DOHH2 (cell line): ENCODE results near the gene MSS51.

Experiments
- H3F3A ChIP-seq: fragments of 200-600 bp; sonication (generic), shearing (Covaris generic); 2 replicates; pipeline ENCODE4 v1.6.0; 2016; ENCODE audit warnings: antibody characterized with exemption, mild to moderate bottlenecking; ENCODE audit not compliant: control insufficient read depth, insufficient read depth
- H3K27ac ChIP-seq: fragments of 200-600 bp; sonication (generic); 2 replicates; pipeline ENCODE4 v1.5.1; 2014; ENCODE audit warnings: low read depth, mild to moderate bottlenecking, low read length, moderate library complexity
- H3K27me3 ChIP-seq: fragments of 200-600 bp; sonication (generic); 2 replicates; pipeline ENCODE4 v1.6.1; 2014; ENCODE audit warnings: mild to moderate bottlenecking, low read length, mixed read lengths; ENCODE audit not compliant: control insufficient read depth
- H3K36me3 ChIP-seq: fragments of 200-600 bp; sonication (generic); 2 replicates; pipeline ENCODE4 v1.6.1; 2014; ENCODE audit warnings: mild to moderate bottlenecking, low read length, moderate library complexity, mixed read lengths; ENCODE audit not compliant: control insufficient read depth
- H3K4me1 ChIP-seq: fragments of 200-600 bp; sonication (generic); 2 replicates; pipeline ENCODE4 v1.6.1; 2014; ENCODE audit warnings: mild to moderate bottlenecking, low read length, mixed read lengths; ENCODE audit not compliant: control insufficient read depth
- H3K4me2 ChIP-seq: fragments of 200-600 bp; sonication (generic); 2 replicates; pipeline ENCODE4 v1.6.0; 2014; ENCODE audit warnings: mild to moderate bottlenecking, low read length, moderate library complexity
- H3K4me3 ChIP-seq: fragments of 200-600 bp; sonication (generic); 2 replicates; pipeline ENCODE4 v1.5.1; 2014; ENCODE audit warnings: mild to moderate bottlenecking, low read length, mixed read lengths
- H3K79me2 ChIP-seq: fragments of 200-600 bp; sonication (generic); 2 replicates; pipeline ENCODE4 v1.6.1; 2014; ENCODE audit warnings: mild to moderate bottlenecking, low read length, mixed read lengths; ENCODE audit not compliant: control insufficient read depth
- H3K9me2 ChIP-seq: fragments of 200-600 bp; sonication (generic); replicated peaks from 2 replicates; pipeline ENCODE4 v1.6.1; 2014; ENCODE audit warnings: mild to moderate bottlenecking, low read length, mixed read lengths; ENCODE audit not compliant: control insufficient read depth
- H3K9me3 ChIP-seq: fragments of 200-600 bp; sonication (generic); 2 replicates; pipeline ENCODE4 v1.6.1; 2014; ENCODE audit warnings: antibody characterized with exemption, low read length, mixed read lengths; ENCODE audit not compliant: control insufficient read depth, insufficient read depth
- H4K20me1 ChIP-seq: fragments of 200-600 bp; sonication (generic); 2 replicates; pipeline ENCODE4 v1.6.0; 2014; ENCODE audit warnings: low read depth, mild to moderate bottlenecking, antibody characterized with exemption, low read length, moderate library complexity; ENCODE audit not compliant: control insufficient read depth, insufficient read depth
- EZH2phosphoT487 ChIP-seq: fragments of 200-600 bp; sonication (generic); IDR thresholded peaks from 2 replicates; pipeline ENCODE4 v1.6.1; 2017; ENCODE audit warnings: borderline replicate concordance, mild to moderate bottlenecking, antibody characterized with exemption, low read length, moderate library complexity, mixed read lengths
- TF ChIP-seq, protein P1 (sequence below): fragments of 200-600 bp; sonication (generic); IDR thresholded peaks from one replicate; pipeline ENCODE4 v1.5.1; 2014; ENCODE audit warnings: antibody characterized with exemption, mild to moderate bottlenecking, low read depth, low read length; ENCODE audit not compliant: poor library complexity, severe bottlenecking

MSS51 gene

DNA sequence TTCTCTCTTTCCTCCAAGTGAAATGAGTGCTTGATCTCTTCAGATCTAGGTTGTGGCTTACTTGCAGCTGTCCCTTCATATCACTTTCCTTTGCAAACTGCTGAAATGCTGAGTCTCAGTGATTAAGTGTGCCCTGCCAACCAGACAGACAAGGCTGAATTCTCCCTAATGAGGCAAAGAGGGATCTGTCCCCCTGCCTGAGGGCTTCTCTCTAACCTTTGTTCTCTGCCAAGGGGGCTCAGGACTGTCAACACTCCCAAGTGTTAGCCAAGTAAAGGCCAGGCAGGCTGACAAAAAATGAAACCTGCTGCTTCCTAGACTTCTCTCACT, at the start of gene MSS51:
Gene MSS51 (minus strand): TSS at position 24 of the 330 bp plus-strand sequence. CDS start 5,277 bp downstream, outside the sequence.
- no peaks in the 10 kb centered on the region for H4K20me1 ChIP-seq
- H3K9me2 ChIP-seq = no peaks in the 10 kb centered on the region
- H3F3A ChIP-seq = no peaks in the 10 kb centered on the region
- TF ChIP-seq, protein P1, sequence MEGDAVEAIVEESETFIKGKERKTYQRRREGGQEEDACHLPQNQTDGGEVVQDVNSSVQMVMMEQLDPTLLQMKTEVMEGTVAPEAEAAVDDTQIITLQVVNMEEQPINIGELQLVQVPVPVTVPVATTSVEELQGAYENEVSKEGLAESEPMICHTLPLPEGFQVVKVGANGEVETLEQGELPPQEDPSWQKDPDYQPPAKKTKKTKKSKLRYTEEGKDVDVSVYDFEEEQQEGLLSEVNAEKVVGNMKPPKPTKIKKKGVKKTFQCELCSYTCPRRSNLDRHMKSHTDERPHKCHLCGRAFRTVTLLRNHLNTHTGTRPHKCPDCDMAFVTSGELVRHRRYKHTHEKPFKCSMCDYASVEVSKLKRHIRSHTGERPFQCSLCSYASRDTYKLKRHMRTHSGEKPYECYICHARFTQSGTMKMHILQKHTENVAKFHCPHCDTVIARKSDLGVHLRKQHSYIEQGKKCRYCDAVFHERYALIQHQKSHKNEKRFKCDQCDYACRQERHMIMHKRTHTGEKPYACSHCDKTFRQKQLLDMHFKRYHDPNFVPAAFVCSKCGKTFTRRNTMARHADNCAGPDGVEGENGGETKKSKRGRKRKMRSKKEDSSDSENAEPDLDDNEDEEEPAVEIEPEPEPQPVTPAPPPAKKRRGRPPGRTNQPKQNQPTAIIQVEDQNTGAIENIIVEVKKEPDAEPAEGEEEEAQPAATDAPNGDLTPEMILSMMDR = no peak
- TF ChIP-seq EZH2phosphoT487 = no peak
- no peak within 1 kb of the TSS for H3K4me3 ChIP-seq
- peaks cover 17% of the 10 kb centered on the region for H3K36me3 ChIP-seq
- H3K27ac ChIP-seq = no peak within 1 kb of the TSS
- no peaks in the 10 kb centered on the region for H3K4me1 ChIP-seq
- no peaks in the 10 kb centered on the region for H3K79me2 ChIP-seq
- no peaks in the 10 kb centered on the region for H3K9me3 ChIP-seq
- no peaks in the 10 kb centered on the region for H3K27me3 ChIP-seq
- no peak within 1 kb of the TSS for H3K4me2 ChIP-seq

DNA sequence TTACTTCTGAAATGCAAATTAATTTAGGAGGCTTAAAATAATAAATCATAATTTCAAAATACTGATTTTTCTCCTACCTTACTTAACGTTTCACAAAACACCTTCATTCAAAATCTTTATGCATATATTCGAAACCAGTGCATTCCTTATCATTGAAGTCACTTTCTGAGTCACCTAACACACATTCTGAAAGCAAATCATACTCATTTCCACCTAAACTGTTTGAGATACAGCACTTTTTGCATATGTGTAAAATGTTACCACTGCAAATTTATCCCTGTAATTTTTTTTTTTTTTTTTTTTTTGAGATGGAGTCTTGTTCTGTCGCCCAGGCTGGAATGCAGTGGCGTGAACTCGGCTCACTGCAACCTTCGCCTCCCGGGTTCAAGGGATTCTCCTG, 46.8 kb upstream of the MSS51 start:
- H3K79me2 ChIP-seq = peaks cover 49% of the 10 kb centered on the region
- H3K9me2 ChIP-seq = no peaks in the 10 kb centered on the region
- no peak overlapping the region for H3K4me3 ChIP-seq
- TF ChIP-seq EZH2phosphoT487 = no peak
- TF ChIP-seq, protein P1 = no peak
- H3F3A ChIP-seq = peaks cover 6% of the 10 kb centered on the region; the same call in 1 of the 2 replicates
- H3K9me3 ChIP-seq = no peaks in the 10 kb centered on the region
- H3K4me2 ChIP-seq = no peak overlapping the region
- H3K27me3 ChIP-seq = no peaks in the 10 kb centered on the region
- no peak overlapping the region for H3K27ac ChIP-seq
- no peaks in the 10 kb centered on the region for H3K4me1 ChIP-seq
- H4K20me1 ChIP-seq = 0 out of 2 replicates have a peak, but pooled peaks cover 2% of the 10 kb centered on the region
- H3K36me3 ChIP-seq = peaks cover 57% of the 10 kb centered on the region

DNA sequence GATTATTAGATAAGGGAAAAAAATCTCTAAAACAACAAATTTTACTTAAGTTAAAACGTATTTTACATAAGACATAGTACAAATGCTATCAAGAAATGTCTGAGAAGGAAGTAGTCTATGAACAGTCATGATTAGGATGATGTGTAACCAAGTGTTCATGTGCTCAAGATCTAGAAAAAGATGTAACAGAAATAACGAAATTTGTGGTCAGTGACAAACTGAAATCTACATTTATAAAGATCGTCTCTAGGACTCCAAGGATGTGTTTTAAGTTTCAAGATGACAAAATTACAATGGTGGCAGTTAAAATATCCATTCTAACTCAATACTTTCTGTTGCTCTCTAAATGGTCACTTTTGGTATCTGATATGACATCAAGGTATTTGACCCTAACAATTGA, 45.3 kb upstream of the MSS51 start:
- no peak overlapping the region for H3K27ac ChIP-seq
- no peaks in the 10 kb centered on the region for H3K27me3 ChIP-seq
- no peaks in the 10 kb centered on the region for H3K9me2 ChIP-seq

More for the DNA sequence above, 45.3 kb upstream of the MSS51 start:
- H3K9me3 ChIP-seq = no peaks in the 10 kb centered on the region
- peaks cover 35% of the 10 kb centered on the region for H3K79me2 ChIP-seq
- peaks cover 64% of the 10 kb centered on the region for H3K36me3 ChIP-seq
- TF ChIP-seq, protein P1 = no peak
- TF ChIP-seq EZH2phosphoT487 = no peak
- no peak overlapping the region for H3K4me3 ChIP-seq
- H3K4me1 ChIP-seq = no peaks in the 10 kb centered on the region; the same call in 1 of the 2 replicates
- peaks cover 6% of the 10 kb centered on the region; the same call in 1 of the 2 replicates for H3F3A ChIP-seq
- 0 out of 2 replicates have a peak, but pooled peaks cover 2% of the 10 kb centered on the region for H4K20me1 ChIP-seq
- H3K4me2 ChIP-seq = no peak overlapping the region
